Left ventricle myocardium inferior (tissue), 1 donor: ENCODE measurements around the gene OAT. TPM values are rescaled to one million over a fixed set of nuclear protein-coding genes. Genes with fewer than 3 reads are reported as not detected.
"Not testable (repeated sequence)": the region's sequence is repeated elsewhere in the genome, so short reads cannot be mapped to it uniquely, and the experiment has no call there.

ENCODE experiments used
- DNase-seq: peaks from one replicate; pipeline ENCODE4 v3.0.0-alpha.2; 2020
- H3K27ac ChIP-seq: fragments of 200-600 bp; replicated peaks from 2 replicates; pipeline ENCODE4 v1.8.0; 2021
- H3K27me3 ChIP-seq: fragments of 200-600 bp; 2 replicates; pipeline ENCODE4 v1.8.0; 2021; ENCODE audit warnings: low read depth
- H3K36me3 ChIP-seq: fragments of 200-600 bp; 2 replicates; pipeline ENCODE4 v1.8.0; 2021
- H3K4me1 ChIP-seq: fragments of 200-600 bp; 2 replicates; pipeline ENCODE4 v1.8.0; 2021
- H3K4me3 ChIP-seq: fragments of 200-600 bp; 2 replicates; pipeline ENCODE4 v1.8.0; 2021; ENCODE audit warnings: mild to moderate bottlenecking, moderate library complexity
- H3K9me3 ChIP-seq: fragments of 200-600 bp; replicated peaks from 2 replicates; pipeline ENCODE4 v1.8.0; 2021
- CTCF ChIP-seq: fragments of 200-600 bp; IDR thresholded peaks from 2 replicates; pipeline ENCODE4 v1.8.0; 2021; ENCODE audit warnings: antibody characterized with exemption, mild to moderate bottlenecking, borderline replicate concordance
- intact Hi-C: fragments of 100-400 bp; cut with micrococcal nuclease; formaldehyde crosslinking; loops from one replicate; pipeline ENCODE4 v1.11.0; 2022
- total RNA-seq: library from RNA; stranded (reverse); fragmentation: NEBNext Ultra II Directional; extraction: Animal tissue kit (Norgen Biotek cat#: 25700); gene quantifications from one replicate; pipeline ENCODE4 v1.2.1, GENCODE V29; 2021
- donor health status: DM: no; HTN: yes; CAD: no; lungs with severe emphysema.

The OAT gene
- total RNA-seq, 1 donor from 2014 or later, result 24.3 TPM

- intact Hi-C loops, result no loop called here
- peaks cover 45% of the 10 kb centered on the region for H3K27me3 ChIP-seq
- no peaks in the 10 kb centered on the region for H3K4me1 ChIP-seq
- DNase-seq, result no peak
- H3K27ac ChIP-seq, result no peak overlapping the region
- TF ChIP-seq CTCF, result no peak
- no peaks in the 10 kb centered on the region for H3K36me3 ChIP-seq
- no peak overlapping the region for H3K4me3 ChIP-seq
- H3K9me3 ChIP-seq, result no peaks in the 10 kb centered on the region
Observed at GRCh38 chr10:124369986-124370385, 48.7 kb downstream of the OAT start.

- H3K4me1 ChIP-seq, H3K4me3 ChIP-seq, H3K27ac ChIP-seq, DNase-seq, H3K36me3 ChIP-seq, H3K9me3 ChIP-seq, intact Hi-C loops: not testable (repeated sequence)
- peaks cover 44% of the 10 kb centered on the region for H3K27me3 ChIP-seq
Observed at GRCh38 chr10:124369533-124369932, 49.2 kb downstream of the OAT start.

GRCh38 chr10:124369066-124369465 is 49.7 kb downstream of the OAT start:
- Histone ChIP-seq H3K9me3 (no peaks in the 10 kb centered on the region), H3K4me1 (no peaks in the 10 kb centered on the region), H3K36me3 (no peaks in the 10 kb centered on the region), H3K27me3 (peaks cover 44% of the 10 kb centered on the region), H3K27ac (no peak overlapping the region), H3K4me3 (no peak overlapping the region)
- no peak for TF ChIP-seq CTCF
- DNase-seq, result no peak
- intact Hi-C loops, result no loop called here

GRCh38 chr10:124367936-124368335 is 50.8 kb downstream of the OAT start:
- Histone ChIP-seq H3K4me1 (no peaks in the 10 kb centered on the region), H3K27me3 (peaks cover 44% of the 10 kb centered on the region), H3K27ac (no peak overlapping the region), H3K9me3 (no peaks in the 10 kb centered on the region), H3K36me3 (no peaks in the 10 kb centered on the region), H3K4me3 (no peak overlapping the region)
- DNase-seq, result no peak
- intact Hi-C loops, result no loop called here
- TF ChIP-seq CTCF, result no peak

DNA sequence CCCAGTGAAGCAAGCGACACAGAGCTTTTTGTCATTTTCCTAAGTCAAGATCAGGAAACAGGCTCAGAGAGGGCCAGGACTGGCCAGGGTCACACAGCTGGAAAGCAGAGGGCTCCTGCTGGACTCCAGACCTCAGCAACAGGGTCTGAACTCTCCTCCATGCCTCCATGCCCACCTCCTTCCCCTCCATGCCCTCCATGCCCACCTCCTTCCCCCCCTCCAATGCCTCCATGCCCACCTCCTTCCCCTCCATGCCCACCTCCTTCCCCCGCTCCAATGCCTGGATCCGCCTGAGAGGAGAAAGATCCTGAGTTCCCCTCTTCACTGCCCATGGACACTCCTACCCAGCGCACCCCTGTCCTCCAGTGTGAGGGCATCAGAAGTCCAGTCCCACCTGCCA is 51.3 kb downstream of the OAT start:
- intact Hi-C loops, result no loop called here
- H3K36me3 ChIP-seq, result no peaks in the 10 kb centered on the region
- no peak for DNase-seq
- no peaks in the 10 kb centered on the region for H3K4me1 ChIP-seq
- no peak for TF ChIP-seq CTCF
- H3K27ac ChIP-seq, result no peak overlapping the region
- H3K4me3 ChIP-seq, result no peak overlapping the region
- peaks cover 44% of the 10 kb centered on the region for H3K27me3 ChIP-seq
- no peaks in the 10 kb centered on the region for H3K9me3 ChIP-seq

DNA sequence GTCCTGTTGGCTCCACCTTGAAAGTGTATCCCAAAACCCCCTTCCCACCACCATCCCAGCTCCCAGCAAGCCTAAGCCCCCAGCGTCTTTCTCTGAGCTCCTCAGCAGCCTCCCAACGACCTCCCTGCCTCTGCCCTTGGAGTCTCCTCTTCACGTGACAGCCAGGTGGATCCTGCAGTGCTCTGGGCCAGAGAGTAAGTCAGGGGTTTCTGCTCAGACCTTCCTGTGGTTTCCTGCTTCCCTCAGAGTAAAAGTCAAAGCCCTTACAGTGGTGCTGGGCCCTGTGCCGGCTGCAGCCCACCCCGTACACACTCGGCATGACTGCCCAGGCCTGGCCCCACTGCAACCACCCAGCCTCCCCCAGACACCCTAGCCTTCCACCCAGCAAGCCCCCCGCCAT is 51.9 kb downstream of the OAT start:
- no peaks in the 10 kb centered on the region for H3K36me3 ChIP-seq
- no peak for DNase-seq
- intact Hi-C loops, result no loop called here
- H3K4me3 ChIP-seq, result no peak overlapping the region
- H3K9me3 ChIP-seq, result no peaks in the 10 kb centered on the region
- no peak for TF ChIP-seq CTCF
- H3K27ac ChIP-seq, result no peak overlapping the region
- peaks cover 44% of the 10 kb centered on the region for H3K27me3 ChIP-seq
- H3K4me1 ChIP-seq, result no peaks in the 10 kb centered on the region
